HG02610 (cell line): ENCODE measurements around the gene ELN.

Experiments
- ATAC-seq: cut with Tn5 transposase; IDR thresholded peaks from one replicate; pipeline ENCODE4 v1.9.1; 2021; ENCODE audit warnings: mild to moderate bottlenecking, moderate library complexity; ENCODE audit not compliant: unreplicated experiment

Gene ELN

GRCh38 chr7:74023092-74023536, 4.9 kb upstream of the ELN start:
- no peak for ATAC-seq

- ATAC-seq: no peak
Observed at GRCh38 chr7:74023786-74024185, 4.2 kb upstream of the ELN start.

- ATAC-seq: no peak
Observed at GRCh38 chr7:74025146-74025545, 2.8 kb upstream of the ELN start.

- ATAC-seq: no peak
Observed at GRCh38 chr7:74025730-74026129, 2.2 kb upstream of the ELN start.

GRCh38 chr7:74026406-74026902, 1.5 kb upstream of the ELN start:
- ATAC-seq: peak; percentile 5

- peak; percentile 64 for ATAC-seq
Observed at GRCh38 chr7:74026903-74027682, 880 bp upstream of the ELN start.

- no peak for ATAC-seq
Observed at GRCh38 chr7:74028321-74028838, 407 bp downstream of the ELN start.

GRCh38 chr7:74029089-74029785, 1.3 kb downstream of the ELN start:
- ATAC-seq: no peak

GRCh38 chr7:74029991-74030415, 2.0 kb downstream of the ELN start:
- no peak for ATAC-seq

GRCh38 chr7:74030861-74031260, 2.9 kb downstream of the ELN start:
- no peak for ATAC-seq

- ATAC-seq: no peak
Observed at GRCh38 chr7:74031403-74032190, 3.6 kb downstream of the ELN start.

- ATAC-seq: no peak
Observed at GRCh38 chr7:74032191-74032490, 4.2 kb downstream of the ELN start.

GRCh38 chr7:74032624-74033371, 4.8 kb downstream of the ELN start:
- no peak for ATAC-seq

GRCh38 chr7:74033372-74034311, 5.7 kb downstream of the ELN start:
- no peak for ATAC-seq

- no peak for ATAC-seq
Observed at GRCh38 chr7:74037609-74038008, 9.6 kb downstream of the ELN start.

- ATAC-seq: no peak
Observed at GRCh38 chr7:74038194-74038961, 10.4 kb downstream of the ELN start.

- no peak for ATAC-seq
Observed at GRCh38 chr7:74039337-74039736, 11.4 kb downstream of the ELN start.

GRCh38 chr7:74040101-74040790, 12.3 kb downstream of the ELN start:
- no peak for ATAC-seq
